HEK293 (cell line): Measurements from ENCODE around the gene BEND4.
"Not testable (repeated sequence)": the region's sequence is repeated elsewhere in the genome, so short reads cannot be mapped to it uniquely, and the experiment has no call there.

Experiments used
- CTCF ChIA-PET: fragments of 350-600 bp; formaldehyde crosslinking; extraction: SDS; loops from one replicate; lab custom pipeline; 2021; ENCODE audit warnings: antibody characterized with exemption; lab: Yijun Ruan, JAX
- POLR2A ChIA-PET: fragments of 300-600 bp; formaldehyde crosslinking; extraction: SDS; loops from one replicate; lab custom pipeline; 2020; ENCODE audit warnings: antibody characterized with exemption, inconsistent platforms; lab: Yijun Ruan, JAX
- H3K27ac ChIP-seq: fragments of 200-500 bp; sonication (Bioruptor generic); 2 replicates; pipeline ENCODE4 v1.5.1; 2014; ENCODE audit warnings: low read depth, low read length, control low read depth, inconsistent platforms; ENCODE audit errors: extremely low read depth
- H3K36me3 ChIP-seq, 2 experiments: fragments of 200-500 bp in 1 of 2; sonication (Bioruptor generic) in 1 of 2; 1 replicate in 1 of 2; 2 replicates in 1 of 2; pipeline ENCODE4 v1.5.1; 2014 to 2017; ENCODE audit warnings: inconsistent platforms in 2 of 2, low read length in 2 of 2; ENCODE audit not compliant: control insufficient read depth in 2 of 2, insufficient read depth in 1 of 2
- H3K4me1 ChIP-seq: fragments of 200-500 bp; sonication (Bioruptor generic); 2 replicates; pipeline ENCODE4 v1.5.1; 2014; ENCODE audit warnings: mild to moderate bottlenecking, low read length, inconsistent platforms; ENCODE audit not compliant: control insufficient read depth, insufficient read depth
- H3K4me3 ChIP-seq: 2 replicates; pipeline ENCODE4 v1.5.1; 2011; ENCODE audit warnings: low read depth, mild to moderate bottlenecking, control low read depth, low read length, moderate library complexity
- H3K9me3 ChIP-seq: fragments of 200-500 bp; sonication (Bioruptor generic); 2 replicates; pipeline ENCODE4 v1.5.1; 2014; ENCODE audit warnings: low read depth, low read length, inconsistent platforms; ENCODE audit not compliant: control insufficient read depth, insufficient read depth
- GFI1B ChIP-seq: fragments of 450-650 bp; formaldehyde crosslinking; IDR thresholded peaks from 2 replicates; pipeline ENCODE4 v1.5.1; 2016; ENCODE audit warnings: missing biosample characterization, missing genetic modification characterization
- IKZF3 ChIP-seq: fragments of 450-650 bp; IDR thresholded peaks from 2 replicates; pipeline ENCODE4 v1.5.0; 2018; ENCODE audit warnings: missing biosample characterization, mild to moderate bottlenecking, missing genetic modification characterization, moderate library complexity
- KLF7 ChIP-seq: fragments of 450-650 bp; formaldehyde crosslinking; IDR thresholded peaks from 2 replicates; pipeline ENCODE4 v1.5.1; 2016; ENCODE audit warnings: missing biosample characterization, missing genetic modification characterization, borderline replicate concordance
- MEIS1 ChIP-seq: sonication (generic); formaldehyde crosslinking; IDR thresholded peaks from 2 replicates; pipeline ENCODE4 v1.8.1; 2022; ENCODE audit warnings: missing genetic modification reagents, mild to moderate bottlenecking, borderline replicate concordance
- OSR2 ChIP-seq: fragments of 450-650 bp; formaldehyde crosslinking; IDR thresholded peaks from 2 replicates; pipeline ENCODE4 v1.5.1; 2016; ENCODE audit warnings: missing biosample characterization, missing genetic modification characterization
- SP2 ChIP-seq: fragments of 450-650 bp; formaldehyde crosslinking; IDR thresholded peaks from 2 replicates; pipeline ENCODE4 v1.5.1; 2016; ENCODE audit warnings: missing biosample characterization, missing genetic modification characterization
- SP7 ChIP-seq: fragments of 450-650 bp; formaldehyde crosslinking; IDR thresholded peaks from 2 replicates; pipeline ENCODE4 v1.5.1; 2016; ENCODE audit warnings: missing biosample characterization, missing genetic modification characterization
- ZFP3 ChIP-seq: fragments of 450-650 bp; formaldehyde crosslinking; IDR thresholded peaks from 2 replicates; pipeline ENCODE4 v1.5.1; 2016; ENCODE audit warnings: low read depth, missing biosample characterization, missing genetic modification characterization
- ZNF114 ChIP-seq: fragments of 450-650 bp; formaldehyde crosslinking; IDR thresholded peaks from 2 replicates; pipeline ENCODE4 v1.5.0; 2017; ENCODE audit warnings: missing biosample characterization, missing genetic modification characterization
- ZNF155 ChIP-seq: fragments of 450-650 bp; formaldehyde crosslinking; IDR thresholded peaks from 2 replicates; pipeline ENCODE4 v1.5.1; 2016; ENCODE audit warnings: missing biosample characterization, missing genetic modification characterization
- ZNF175 ChIP-seq: fragments of 450-650 bp; formaldehyde crosslinking; IDR thresholded peaks from 2 replicates; pipeline ENCODE4 v1.5.1; 2016; ENCODE audit warnings: missing biosample characterization, missing genetic modification characterization
- ZNF214 ChIP-seq: fragments of 450-650 bp; formaldehyde crosslinking; IDR thresholded peaks from 2 replicates; pipeline ENCODE4 v1.5.1; 2017; ENCODE audit warnings: missing biosample characterization, mild to moderate bottlenecking, missing genetic modification characterization, borderline replicate concordance
- ZNF223 ChIP-seq: fragments of 450-650 bp; formaldehyde crosslinking; IDR thresholded peaks from 2 replicates; pipeline ENCODE4 v1.5.1; 2016; ENCODE audit warnings: missing biosample characterization, missing genetic modification characterization
- ZNF354C ChIP-seq: fragments of 450-650 bp; formaldehyde crosslinking; IDR thresholded peaks from 2 replicates; pipeline ENCODE4 v1.5.1; 2016; ENCODE audit warnings: missing biosample characterization, missing genetic modification characterization, low read depth, borderline replicate concordance
- ZNF433 ChIP-seq: fragments of 450-650 bp; formaldehyde crosslinking; IDR thresholded peaks from 2 replicates; pipeline ENCODE4 v1.5.1; 2016; ENCODE audit warnings: missing biosample characterization, missing genetic modification characterization, low read depth
- ZNF510 ChIP-seq: fragments of 450-650 bp; formaldehyde crosslinking; IDR thresholded peaks from 2 replicates; pipeline ENCODE4 v1.5.1; 2018; ENCODE audit warnings: mild to moderate bottlenecking, missing genetic modification characterization, missing biosample characterization; ENCODE audit not compliant: insufficient replicate concordance
- ZNF544 ChIP-seq: fragments of 450-650 bp; formaldehyde crosslinking; IDR thresholded peaks from 2 replicates; pipeline ENCODE4 v1.5.0; 2017; ENCODE audit warnings: missing biosample characterization, missing genetic modification characterization
- ZNF585B ChIP-seq: fragments of 450-650 bp; formaldehyde crosslinking; IDR thresholded peaks from 2 replicates; pipeline ENCODE4 v1.5.1; 2016; ENCODE audit warnings: missing biosample characterization, missing genetic modification characterization
- ZNF600 ChIP-seq: fragments of 450-650 bp; formaldehyde crosslinking; IDR thresholded peaks from 2 replicates; pipeline ENCODE4 v1.5.1; 2016; ENCODE audit warnings: missing biosample characterization, missing genetic modification characterization
- ZNF626 ChIP-seq: fragments of 450-650 bp; sonication (Bioruptor Pico); formaldehyde crosslinking; IDR thresholded peaks from 2 replicates; pipeline ENCODE4 v1.5.1; 2018; ENCODE audit warnings: missing biosample characterization, missing genetic modification characterization, inconsistent platforms
- ZNF629 ChIP-seq: fragments of 450-650 bp; formaldehyde crosslinking; IDR thresholded peaks from 2 replicates; pipeline ENCODE4 v1.5.1; 2017; ENCODE audit warnings: missing biosample characterization, missing genetic modification characterization
- ZNF701 ChIP-seq: fragments of 450-650 bp; formaldehyde crosslinking; IDR thresholded peaks from 2 replicates; pipeline ENCODE4 v1.5.1; 2016; ENCODE audit warnings: missing biosample characterization, missing genetic modification characterization
- TF ChIP-seq, protein P1 (sequence below): fragments of 450-650 bp; formaldehyde crosslinking; IDR thresholded peaks from 2 replicates; pipeline ENCODE4 v1.5.1; 2017; ENCODE audit warnings: missing biosample characterization, missing genetic modification characterization
- TF ChIP-seq, protein P2 (sequence below): fragments of 450-650 bp; formaldehyde crosslinking; IDR thresholded peaks from 2 replicates; pipeline ENCODE4 v1.5.1; 2017; ENCODE audit warnings: missing biosample characterization, missing genetic modification characterization
- TF ChIP-seq, protein P3 (sequence below): fragments of 450-650 bp; formaldehyde crosslinking; IDR thresholded peaks from 2 replicates; pipeline ENCODE4 v1.5.1; 2016; ENCODE audit warnings: missing biosample characterization, missing genetic modification characterization

The BEND4 gene

DNA sequence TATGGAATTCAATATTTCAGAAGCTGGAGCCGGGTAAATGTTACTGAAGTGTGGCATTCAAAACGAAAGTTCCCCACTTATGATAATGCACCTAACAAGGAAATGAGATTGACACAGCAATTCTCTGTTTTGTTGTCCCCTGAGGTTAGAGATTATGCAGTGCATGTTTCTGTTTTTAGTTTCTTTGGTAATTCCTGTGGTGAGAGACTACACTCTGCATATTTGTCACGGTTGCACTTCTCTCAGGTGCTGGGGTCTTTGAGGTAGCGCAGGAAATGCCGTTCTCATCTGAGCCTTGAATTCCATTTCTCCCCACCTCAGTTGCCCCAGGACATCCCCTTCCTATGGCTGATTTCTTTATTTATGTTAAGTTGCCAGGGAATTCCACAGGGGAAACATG lies 15.3 kb upstream of the BEND4 start (continued):
- TF ChIP-seq, protein P1, sequence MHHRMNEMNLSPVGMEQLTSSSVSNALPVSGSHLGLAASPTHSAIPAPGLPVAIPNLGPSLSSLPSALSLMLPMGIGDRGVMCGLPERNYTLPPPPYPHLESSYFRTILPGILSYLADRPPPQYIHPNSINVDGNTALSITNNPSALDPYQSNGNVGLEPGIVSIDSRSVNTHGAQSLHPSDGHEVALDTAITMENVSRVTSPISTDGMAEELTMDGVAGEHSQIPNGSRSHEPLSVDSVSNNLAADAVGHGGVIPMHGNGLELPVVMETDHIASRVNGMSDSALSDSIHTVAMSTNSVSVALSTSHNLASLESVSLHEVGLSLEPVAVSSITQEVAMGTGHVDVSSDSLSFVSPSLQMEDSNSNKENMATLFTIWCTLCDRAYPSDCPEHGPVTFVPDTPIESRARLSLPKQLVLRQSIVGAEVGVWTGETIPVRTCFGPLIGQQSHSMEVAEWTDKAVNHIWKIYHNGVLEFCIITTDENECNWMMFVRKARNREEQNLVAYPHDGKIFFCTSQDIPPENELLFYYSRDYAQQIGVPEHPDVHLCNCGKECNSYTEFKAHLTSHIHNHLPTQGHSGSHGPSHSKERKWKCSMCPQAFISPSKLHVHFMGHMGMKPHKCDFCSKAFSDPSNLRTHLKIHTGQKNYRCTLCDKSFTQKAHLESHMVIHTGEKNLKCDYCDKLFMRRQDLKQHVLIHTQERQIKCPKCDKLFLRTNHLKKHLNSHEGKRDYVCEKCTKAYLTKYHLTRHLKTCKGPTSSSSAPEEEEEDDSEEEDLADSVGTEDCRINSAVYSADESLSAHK (tag by site-specific recombination), result no peak
- TF ChIP-seq ZNF544, result no peak
- no peak for TF ChIP-seq ZNF701 (tag by site-specific recombination)
- TF ChIP-seq OSR2 (tag by site-specific recombination), result no peak
- TF ChIP-seq ZNF214, result no peak
- no peak for TF ChIP-seq ZNF433
- TF ChIP-seq ZNF223 (tag by site-specific recombination), result no peak
- TF ChIP-seq ZNF175 (tag by site-specific recombination), result no peak
- no peak for TF ChIP-seq ZNF510

DNA sequence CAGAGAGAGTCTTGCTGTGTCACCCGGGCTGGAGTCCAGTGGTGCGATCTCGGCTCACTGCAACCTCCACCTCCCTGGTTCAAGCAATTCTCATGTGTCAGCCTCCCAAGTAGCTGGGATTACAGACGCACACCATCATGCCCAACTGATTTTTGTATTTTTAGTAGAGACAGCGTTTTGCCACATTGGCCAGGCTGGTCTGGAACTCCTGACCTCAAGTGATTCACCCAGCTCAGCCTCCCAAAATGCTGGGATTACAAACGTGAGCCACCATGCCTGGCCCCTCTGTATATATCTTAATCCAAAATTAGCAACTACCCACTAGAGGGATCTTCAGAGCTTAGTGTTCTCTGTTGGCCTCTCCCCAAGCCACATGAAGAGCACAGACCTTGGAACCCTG lies 13.7 kb upstream of the BEND4 start:
- POLR2A ChIA-PET, H3K9me3 ChIP-seq, H3K4me1 ChIP-seq, H3K4me3 ChIP-seq, H3K27ac ChIP-seq, H3K36me3 ChIP-seq: not testable (repeated sequence)
- CTCF ChIA-PET, result interaction anchor here (0.6 kb wide), 1 partner anchor 131 kb away, joined by 3 read pairs; no protein-coding TSS in a partner anchor

DNA sequence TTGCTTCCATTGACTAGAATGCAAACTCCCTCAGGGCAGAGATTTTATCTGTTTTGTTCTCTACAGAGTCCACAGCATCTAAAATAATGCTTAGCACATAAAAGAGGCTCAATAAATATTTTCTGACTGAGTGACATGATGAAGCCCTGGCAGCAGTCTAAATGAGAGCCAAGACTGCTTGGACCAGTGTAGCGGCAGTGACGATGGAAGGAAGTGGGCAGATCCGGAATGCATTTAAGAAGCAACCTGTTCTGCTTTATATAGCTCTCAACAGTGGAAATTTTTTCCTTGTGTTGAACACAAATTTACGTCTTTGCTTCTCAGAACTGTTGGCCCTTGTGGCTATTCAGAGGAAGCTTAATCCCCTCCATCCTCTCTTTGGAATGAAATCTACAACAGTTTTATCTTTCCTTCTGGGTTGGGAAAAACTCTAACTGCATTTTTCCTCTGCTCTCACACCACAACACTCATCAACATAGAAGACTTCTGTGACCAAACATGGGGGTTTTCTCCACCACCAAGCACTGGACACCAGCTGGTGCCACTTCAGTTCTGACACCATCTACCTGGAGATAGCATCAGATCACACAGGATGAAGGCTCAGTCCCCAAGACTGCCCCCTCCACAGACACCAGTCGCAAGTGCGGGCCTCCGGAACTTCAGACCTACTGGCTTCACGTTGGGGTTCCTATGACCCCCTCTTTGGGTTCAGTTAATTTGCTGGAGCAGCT lies 7.0 kb upstream of the BEND4 start:
- no peaks in the 10 kb centered on the region for H3K4me1 ChIP-seq
- H3K4me3 ChIP-seq, result no peak overlapping the region
- no peaks in the 10 kb centered on the region for H3K9me3 ChIP-seq
- H3K27ac ChIP-seq, result no peak overlapping the region
- no peaks in the 10 kb centered on the region for H3K36me3 ChIP-seq
- TF ChIP-seq ZFP3 (no peak), SP7 (tag by site-specific recombination) (no peak), MEIS1 (no peak), KLF7 (no peak), ZNF600 (tag by site-specific recombination) (no peak), ZNF701 (tag by site-specific recombination) (no peak), ZNF629 (no peak), IKZF3 (no peak), ZNF585B (tag by site-specific recombination) (no peak), GFI1B (tag by site-specific recombination) (no peak), SP2 (tag by site-specific recombination) (no peak), ZNF114 (no peak), ZNF354C (tag by site-specific recombination) (no peak), ZNF626 (tag by site-specific recombination) (no peak), ZNF155 (tag by site-specific recombination) (no peak)
- TF ChIP-seq, protein P2, sequence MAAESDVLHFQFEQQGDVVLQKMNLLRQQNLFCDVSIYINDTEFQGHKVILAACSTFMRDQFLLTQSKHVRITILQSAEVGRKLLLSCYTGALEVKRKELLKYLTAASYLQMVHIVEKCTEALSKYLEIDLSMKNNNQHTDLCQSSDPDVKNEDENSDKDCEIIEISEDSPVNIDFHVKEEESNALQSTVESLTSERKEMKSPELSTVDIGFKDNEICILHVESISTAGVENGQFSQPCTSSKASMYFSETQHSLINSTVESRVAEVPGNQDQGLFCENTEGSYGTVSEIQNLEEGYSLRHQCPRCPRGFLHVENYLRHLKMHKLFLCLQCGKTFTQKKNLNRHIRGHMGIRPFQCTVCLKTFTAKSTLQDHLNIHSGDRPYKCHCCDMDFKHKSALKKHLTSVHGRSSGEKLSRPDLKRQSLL (tag by site-specific recombination), result no peak
- TF ChIP-seq, protein P3, sequence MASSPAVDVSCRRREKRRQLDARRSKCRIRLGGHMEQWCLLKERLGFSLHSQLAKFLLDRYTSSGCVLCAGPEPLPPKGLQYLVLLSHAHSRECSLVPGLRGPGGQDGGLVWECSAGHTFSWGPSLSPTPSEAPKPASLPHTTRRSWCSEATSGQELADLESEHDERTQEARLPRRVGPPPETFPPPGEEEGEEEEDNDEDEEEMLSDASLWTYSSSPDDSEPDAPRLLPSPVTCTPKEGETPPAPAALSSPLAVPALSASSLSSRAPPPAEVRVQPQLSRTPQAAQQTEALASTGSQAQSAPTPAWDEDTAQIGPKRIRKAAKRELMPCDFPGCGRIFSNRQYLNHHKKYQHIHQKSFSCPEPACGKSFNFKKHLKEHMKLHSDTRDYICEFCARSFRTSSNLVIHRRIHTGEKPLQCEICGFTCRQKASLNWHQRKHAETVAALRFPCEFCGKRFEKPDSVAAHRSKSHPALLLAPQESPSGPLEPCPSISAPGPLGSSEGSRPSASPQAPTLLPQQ, result no peak
- ChIA-PET POLR2A (no interaction called here), CTCF (no interaction called here)
